Astrocyte of the cerebellum (primary cell): Measurements from ENCODE around the gene NTRK1.

Experiments
- DNase-seq: peaks from one replicate; pipeline ENCODE4 v3.0.0-alpha.2; 2011; ENCODE audit warnings: low read depth
- H3K4me3 ChIP-seq: 2 replicates; pipeline ENCODE4 v1.5.1; 2011; ENCODE audit warnings: mild to moderate bottlenecking, low read depth, low read length, moderate library complexity
- CTCF ChIP-seq: IDR thresholded peaks from 2 replicates; pipeline ENCODE4 v1.5.1; 2012; ENCODE audit warnings: low read length, low read depth, moderate library complexity, mild to moderate bottlenecking; ENCODE audit errors: missing control alignments
- in situ Hi-C: cut with HindIII; loops from 2 replicates; pipeline ENCODE4 v1.10.0; 2017; ENCODE audit warnings: low sequenced_read_pairs

Gene NTRK1

GRCh38 chr1:156912310-156912709, 51.6 kb downstream of the NTRK1 start:
- in situ Hi-C loops: no loop called here
- DNase-seq: no peak
- H3K4me3 ChIP-seq: no peak overlapping the region
- TF ChIP-seq CTCF: no peak

- DNase-seq: no peak
- H3K4me3 ChIP-seq: no peak overlapping the region
- in situ Hi-C loops: no loop called here
- no peak for TF ChIP-seq CTCF
Measured at GRCh38 chr1:156912861-156913808, 52.5 kb downstream of the NTRK1 start.

- DNase-seq: no peak
- in situ Hi-C loops: no loop called here
- TF ChIP-seq CTCF: no peak
- H3K4me3 ChIP-seq: no peak overlapping the region
Measured at GRCh38 chr1:156913809-156914387, 53.2 kb downstream of the NTRK1 start.

GRCh38 chr1:156914440-156914856, 53.8 kb downstream of the NTRK1 start:
- TF ChIP-seq CTCF: no peak
- no peak overlapping the region for H3K4me3 ChIP-seq
- in situ Hi-C loops: no loop called here
- DNase-seq: no peak

- in situ Hi-C loops: no loop called here
- peak within 1 kb of the TSS; percentile 14 for H3K4me3 ChIP-seq
- DNase-seq: peak; percentile 26
- peak; percentile 86 for TF ChIP-seq CTCF
Measured at GRCh38 chr1:156920233-156921052, 59.8 kb downstream of the NTRK1 start, which contains the start of gene LRRC71. Gene LRRC71, plus strand, starts transcription at chr1:156920632. Its CDS starts 172 bp downstream, at chr1:156920804.

GRCh38 chr1:156921053-156921529, 60.4 kb downstream of the NTRK1 start:
- no peak overlapping the region for H3K4me3 ChIP-seq
- in situ Hi-C loops: no loop called here
- no peak for DNase-seq
- no peak for TF ChIP-seq CTCF
